HepG2 (cell line): ENCODE measurements around the gene NPSR1. TPM values are rescaled to one million over a fixed set of nuclear protein-coding genes. Genes with fewer than 3 reads are reported as not detected.
A peak's percentile ranks its signal among the peaks of the same experiment; 100 is the strongest.

ENCODE experiments used
- CBX5 ChIP-seq: sonication (generic); formaldehyde crosslinking; IDR thresholded peaks from 2 replicates; pipeline ENCODE4 v1.4.0; 2020; ENCODE audit warnings: missing genetic modification reagents, borderline replicate concordance
- FOXA3 ChIP-seq: IDR thresholded peaks from 2 replicates; pipeline ENCODE4 v1.6.1; 2016; ENCODE audit warnings: missing genetic modification reagents, missing compliant biosample characterization
- GFI1 ChIP-seq: sonication (generic); formaldehyde crosslinking; IDR thresholded peaks from 2 replicates; pipeline ENCODE4 v1.5.0; 2020; ENCODE audit warnings: missing genetic modification reagents, mild to moderate bottlenecking, borderline replicate concordance
- HOXD1 ChIP-seq: sonication (generic); formaldehyde crosslinking; IDR thresholded peaks from 2 replicates; pipeline ENCODE4 v1.5.0; 2020; ENCODE audit warnings: missing genetic modification reagents
- MAFF ChIP-seq: IDR thresholded peaks from 2 replicates; pipeline ENCODE4 v1.6.1; 2011; ENCODE audit warnings: low read depth, low read length, improper control_type of control experiment
- MEIS1 ChIP-seq: sonication (generic); formaldehyde crosslinking; IDR thresholded peaks from 2 replicates; pipeline ENCODE4 v1.9.0; 2021; ENCODE audit warnings: mild to moderate bottlenecking, missing genetic modification reagents, moderate library complexity, borderline replicate concordance
- NAIF1 ChIP-seq: sonication (generic); formaldehyde crosslinking; IDR thresholded peaks from 2 replicates; pipeline ENCODE4 v1.5.0; 2020; ENCODE audit warnings: mild to moderate bottlenecking, missing genetic modification reagents, borderline replicate concordance
- NFE2 ChIP-seq: sonication (generic); formaldehyde crosslinking; IDR thresholded peaks from 2 replicates; pipeline ENCODE4 v1.4.0; 2020; ENCODE audit warnings: missing genetic modification reagents
- RAD51 ChIP-seq: fragments of 450-650 bp; IDR thresholded peaks from 2 replicates; pipeline ENCODE4 v1.6.1; 2016; ENCODE audit warnings: borderline replicate concordance
- RFX3 ChIP-seq: IDR thresholded peaks from 2 replicates; pipeline ENCODE4 v1.6.1; 2016; ENCODE audit warnings: missing biosample characterization, missing genetic modification reagents
- TOPORS ChIP-seq: sonication (generic); formaldehyde crosslinking; IDR thresholded peaks from 2 replicates; pipeline ENCODE4 v1.8.0; 2023; ENCODE audit warnings: mild to moderate bottlenecking, missing genetic modification reagents
- ZEB1 ChIP-seq: IDR thresholded peaks from 2 replicates; pipeline ENCODE4 v1.6.1; 2012; ENCODE audit warnings: mild to moderate bottlenecking, low read depth, inconsistent platforms; ENCODE audit not compliant: insufficient replicate concordance
- ZFP1 ChIP-seq: IDR thresholded peaks from 2 replicates; pipeline ENCODE4 v1.6.1; 2016
- ZFP36 ChIP-seq: fragments of 150-350 bp; IDR thresholded peaks from 2 replicates; pipeline ENCODE4 v1.6.1; 2018; ENCODE audit warnings: borderline replicate concordance, low read length, low read depth; ENCODE audit not compliant: partially characterized antibody
- ZFX ChIP-seq: sonication (generic); formaldehyde crosslinking; IDR thresholded peaks from 2 replicates; pipeline ENCODE4 v1.4.0; 2020; ENCODE audit warnings: mild to moderate bottlenecking, low read depth, missing genetic modification reagents, moderate library complexity
- ZMYM3 ChIP-seq: sonication (generic); formaldehyde crosslinking; IDR thresholded peaks from 2 replicates; pipeline ENCODE4 v1.5.1; 2020; ENCODE audit warnings: mild to moderate bottlenecking, missing genetic modification reagents
- ZNF101 ChIP-seq: sonication (generic); formaldehyde crosslinking; IDR thresholded peaks from 2 replicates; pipeline ENCODE4 v1.4.0; 2020; ENCODE audit warnings: mild to moderate bottlenecking, low read depth, missing genetic modification reagents, borderline replicate concordance
- ZNF160 ChIP-seq: sonication (generic); formaldehyde crosslinking; IDR thresholded peaks from 2 replicates; pipeline ENCODE4 v1.8.0; 2022; ENCODE audit warnings: mild to moderate bottlenecking, inconsistent platforms, missing genetic modification reagents
- ZNF337 ChIP-seq: sonication (generic); formaldehyde crosslinking; IDR thresholded peaks from 2 replicates; pipeline ENCODE4 v1.5.1; 2020; ENCODE audit warnings: missing genetic modification reagents, low read depth, mild to moderate bottlenecking, borderline replicate concordance
- polyA plus RNA-seq, 8 experiments: library from polyadenylated mRNA; depleted of rRNA in 3 of 8; stranded (reverse) in 7 of 8; unstranded in 1 of 8; fragments of >200 nt; fragmentation: Illumina TruSeq in 4 of 8; extraction: Trizol in 4 of 8; gene quantifications; 2 replicates each; pipeline versions ENCODE4 v1.2.1 to v1.2.3, GENCODE V29; 2011 to 2016; ENCODE audit warnings: low read depth in 4 of 8, missing spikeins in 1 of 8, mixed read lengths in 1 of 8; ENCODE audit not compliant: insufficient read depth in 1 of 8
- total RNA-seq, 5 experiments: library from RNA; depleted of rRNA; stranded (reverse); fragments of >200 nt; fragmentation: Illumina TruSeq; extraction: Trizol; gene quantifications; 2 replicates each; pipeline ENCODE4 v1.2.3, GENCODE V29; 2016; ENCODE audit warnings: low read depth in 1 of 5
- TF ChIP-seq, protein P1 (sequence below): sonication (generic); formaldehyde crosslinking; IDR thresholded peaks from 2 replicates; pipeline ENCODE4 v1.4.0; 2020; ENCODE audit warnings: missing genetic modification reagents, borderline replicate concordance
- TF ChIP-seq, protein P2 (sequence below): sonication (generic); formaldehyde crosslinking; IDR thresholded peaks from 2 replicates; pipeline ENCODE4 v1.4.0; 2020; ENCODE audit warnings: missing genetic modification reagents

The NPSR1 gene
- total and polyA plus RNA-seq, 2 of the 13 experiments (the other 11 are each of a cell fraction or from before 2014, with no cell fraction given), result not detected

DNA sequence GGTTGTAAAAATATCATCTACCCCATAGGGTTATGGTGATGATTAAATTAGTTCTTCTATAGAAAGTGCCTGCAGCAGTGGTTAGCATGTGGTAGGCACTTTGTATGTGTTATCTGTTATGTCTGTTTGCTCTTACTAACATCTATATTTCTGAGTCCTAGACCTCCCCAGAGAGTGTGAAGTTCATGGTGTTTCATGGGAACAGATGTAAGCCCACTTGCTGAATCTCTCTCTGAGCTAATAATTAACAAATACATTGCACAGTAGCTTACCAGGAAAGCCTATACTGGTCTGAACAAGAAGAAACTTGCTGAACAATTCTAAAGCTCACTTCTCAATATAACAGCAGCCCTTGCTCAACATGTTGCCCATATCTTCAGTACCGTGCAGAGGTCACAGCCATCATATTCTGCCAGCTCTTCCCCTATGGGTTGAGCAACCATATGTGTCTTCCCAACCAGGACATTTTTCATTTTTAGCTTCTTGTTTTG, 100.1 kb downstream of the NPSR1 start (continued):
- TF ChIP-seq, protein P1, sequence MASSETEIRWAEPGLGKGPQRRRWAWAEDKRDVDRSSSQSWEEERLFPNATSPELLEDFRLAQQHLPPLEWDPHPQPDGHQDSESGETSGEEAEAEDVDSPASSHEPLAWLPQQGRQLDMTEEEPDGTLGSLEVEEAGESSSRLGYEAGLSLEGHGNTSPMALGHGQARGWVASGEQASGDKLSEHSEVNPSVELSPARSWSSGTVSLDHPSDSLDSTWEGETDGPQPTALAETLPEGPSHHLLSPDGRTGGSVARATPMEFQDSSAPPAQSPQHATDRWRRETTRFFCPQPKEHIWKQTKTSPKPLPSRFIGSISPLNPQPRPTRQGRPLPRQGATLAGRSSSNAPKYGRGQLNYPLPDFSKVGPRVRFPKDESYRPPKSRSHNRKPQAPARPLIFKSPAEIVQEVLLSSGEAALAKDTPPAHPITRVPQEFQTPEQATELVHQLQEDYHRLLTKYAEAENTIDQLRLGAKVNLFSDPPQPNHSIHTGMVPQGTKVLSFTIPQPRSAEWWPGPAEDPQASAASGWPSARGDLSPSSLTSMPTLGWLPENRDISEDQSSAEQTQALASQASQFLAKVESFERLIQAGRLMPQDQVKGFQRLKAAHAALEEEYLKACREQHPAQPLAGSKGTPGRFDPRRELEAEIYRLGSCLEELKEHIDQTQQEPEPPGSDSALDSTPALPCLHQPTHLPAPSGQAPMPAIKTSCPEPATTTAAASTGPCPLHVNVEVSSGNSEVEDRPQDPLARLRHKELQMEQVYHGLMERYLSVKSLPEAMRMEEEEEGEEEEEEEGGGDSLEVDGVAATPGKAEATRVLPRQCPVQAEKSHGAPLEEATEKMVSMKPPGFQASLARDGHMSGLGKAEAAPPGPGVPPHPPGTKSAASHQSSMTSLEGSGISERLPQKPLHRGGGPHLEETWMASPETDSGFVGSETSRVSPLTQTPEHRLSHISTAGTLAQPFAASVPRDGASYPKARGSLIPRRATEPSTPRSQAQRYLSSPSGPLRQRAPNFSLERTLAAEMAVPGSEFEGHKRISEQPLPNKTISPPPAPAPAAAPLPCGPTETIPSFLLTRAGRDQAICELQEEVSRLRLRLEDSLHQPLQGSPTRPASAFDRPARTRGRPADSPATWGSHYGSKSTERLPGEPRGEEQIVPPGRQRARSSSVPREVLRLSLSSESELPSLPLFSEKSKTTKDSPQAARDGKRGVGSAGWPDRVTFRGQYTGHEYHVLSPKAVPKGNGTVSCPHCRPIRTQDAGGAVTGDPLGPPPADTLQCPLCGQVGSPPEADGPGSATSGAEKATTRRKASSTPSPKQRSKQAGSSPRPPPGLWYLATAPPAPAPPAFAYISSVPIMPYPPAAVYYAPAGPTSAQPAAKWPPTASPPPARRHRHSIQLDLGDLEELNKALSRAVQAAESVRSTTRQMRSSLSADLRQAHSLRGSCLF, result no peak
- TF ChIP-seq ZNF160 (CRISPR knock-in tag) (no peak), ZFX (CRISPR knock-in tag) (no peak), MAFF (peak; percentile 26; the same call in 1 of the 2 replicates), GFI1 (no peak), MEIS1 (CRISPR knock-in tag) (no peak), ZMYM3 (CRISPR knock-in tag) (no peak), NFE2 (no peak), ZNF101 (CRISPR knock-in tag) (no peak), ZEB1 (no peak), ZFP1 (CRISPR knock-in tag) (peak; percentile 37; the same call in 1 of the 2 replicates), HOXD1 (CRISPR knock-in tag) (0 out of 2 replicates have a peak, but pooled peaks have one; percentile 40), RAD51 (no peak), ZNF337 (no peak), ZFP36 (no peak), CBX5 (CRISPR knock-in tag) (no peak), NAIF1 (no peak), RFX3 (CRISPR knock-in tag) (no peak), FOXA3 (CRISPR knock-in tag) (peak; percentile 34; the same call in 1 of the 2 replicates), TOPORS (CRISPR knock-in tag) (no peak)
- TF ChIP-seq, protein P2, sequence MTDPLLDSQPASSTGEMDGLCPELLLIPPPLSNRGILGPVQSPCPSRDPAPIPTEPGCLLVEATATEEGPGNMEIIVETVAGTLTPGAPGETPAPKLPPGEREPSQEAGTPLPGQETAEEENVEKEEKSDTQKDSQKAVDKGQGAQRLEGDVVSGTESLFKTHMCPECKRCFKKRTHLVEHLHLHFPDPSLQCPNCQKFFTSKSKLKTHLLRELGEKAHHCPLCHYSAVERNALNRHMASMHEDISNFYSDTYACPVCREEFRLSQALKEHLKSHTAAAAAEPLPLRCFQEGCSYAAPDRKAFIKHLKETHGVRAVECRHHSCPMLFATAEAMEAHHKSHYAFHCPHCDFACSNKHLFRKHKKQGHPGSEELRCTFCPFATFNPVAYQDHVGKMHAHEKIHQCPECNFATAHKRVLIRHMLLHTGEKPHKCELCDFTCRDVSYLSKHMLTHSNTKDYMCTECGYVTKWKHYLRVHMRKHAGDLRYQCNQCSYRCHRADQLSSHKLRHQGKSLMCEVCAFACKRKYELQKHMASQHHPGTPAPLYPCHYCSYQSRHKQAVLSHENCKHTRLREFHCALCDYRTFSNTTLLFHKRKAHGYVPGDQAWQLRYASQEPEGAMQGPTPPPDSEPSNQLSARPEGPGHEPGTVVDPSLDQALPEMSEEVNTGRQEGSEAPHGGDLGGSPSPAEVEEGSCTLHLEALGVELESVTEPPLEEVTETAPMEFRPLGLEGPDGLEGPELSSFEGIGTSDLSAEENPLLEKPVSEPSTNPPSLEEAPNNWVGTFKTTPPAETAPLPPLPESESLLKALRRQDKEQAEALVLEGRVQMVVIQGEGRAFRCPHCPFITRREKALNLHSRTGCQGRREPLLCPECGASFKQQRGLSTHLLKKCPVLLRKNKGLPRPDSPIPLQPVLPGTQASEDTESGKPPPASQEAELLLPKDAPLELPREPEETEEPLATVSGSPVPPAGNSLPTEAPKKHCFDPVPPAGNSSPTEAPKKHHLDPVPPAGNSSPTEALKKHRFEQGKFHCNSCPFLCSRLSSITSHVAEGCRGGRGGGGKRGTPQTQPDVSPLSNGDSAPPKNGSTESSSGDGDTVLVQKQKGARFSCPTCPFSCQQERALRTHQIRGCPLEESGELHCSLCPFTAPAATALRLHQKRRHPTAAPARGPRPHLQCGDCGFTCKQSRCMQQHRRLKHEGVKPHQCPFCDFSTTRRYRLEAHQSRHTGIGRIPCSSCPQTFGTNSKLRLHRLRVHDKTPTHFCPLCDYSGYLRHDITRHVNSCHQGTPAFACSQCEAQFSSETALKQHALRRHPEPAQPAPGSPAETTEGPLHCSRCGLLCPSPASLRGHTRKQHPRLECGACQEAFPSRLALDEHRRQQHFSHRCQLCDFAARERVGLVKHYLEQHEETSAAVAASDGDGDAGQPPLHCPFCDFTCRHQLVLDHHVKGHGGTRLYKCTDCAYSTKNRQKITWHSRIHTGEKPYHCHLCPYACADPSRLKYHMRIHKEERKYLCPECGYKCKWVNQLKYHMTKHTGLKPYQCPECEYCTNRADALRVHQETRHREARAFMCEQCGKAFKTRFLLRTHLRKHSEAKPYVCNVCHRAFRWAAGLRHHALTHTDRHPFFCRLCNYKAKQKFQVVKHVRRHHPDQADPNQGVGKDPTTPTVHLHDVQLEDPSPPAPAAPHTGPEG (CRISPR knock-in tag), result 0 out of 2 replicates have a peak, but pooled peaks have one; percentile 33
